G401.6 (cell line): ENCODE measurements around the gene GOLPH3L.
A peak's percentile ranks its signal among the peaks of the same experiment; 100 is the strongest.
"Not testable (repeated sequence)": the region's sequence is repeated elsewhere in the genome, so short reads cannot be mapped to it uniquely, and the experiment has no call there.

Experiments
- FAIRE-seq: peaks from 2 replicates; lab custom pipeline; 2012; peaks lifted over from hg19 to GRCh38; lab: Jason Lieb, UNC

GOLPH3L gene

GRCh38 chr1:150696995-150697927 lies at the start of gene GOLPH3L:
Gene GOLPH3L (minus strand): TSS chr1:150697154. CDS start chr1:150694838, 2,316 bp downstream.
- peak; percentile 100 for FAIRE-seq

GRCh38 chr1:150730130-150730721 lies 33.3 kb upstream of the GOLPH3L start:
- no peak for FAIRE-seq

- no peak for FAIRE-seq
These were observed 27.4 kb upstream of the GOLPH3L start for GRCh38 chr1:150724336-150724735.

- no peak for FAIRE-seq
These were observed 23.7 kb upstream of the GOLPH3L start, which contains the start of gene HORMAD1 for GRCh38 chr1:150720703-150721102. Gene HORMAD1 (minus strand): TSS chr1:150720895. CDS start chr1:150719505, 1,390 bp downstream.

GRCh38 chr1:150720098-150720497 lies 23.1 kb upstream of the GOLPH3L start:
- no peak for FAIRE-seq

- FAIRE-seq: no peak
These were observed 21.4 kb upstream of the GOLPH3L start for GRCh38 chr1:150718225-150718891.

GRCh38 chr1:150709031-150709430 lies 12.1 kb upstream of the GOLPH3L start:
- not testable (repeated sequence) for FAIRE-seq

GRCh38 chr1:150708595-150708994 lies 11.6 kb upstream of the GOLPH3L start:
- FAIRE-seq: no peak

GRCh38 chr1:150706091-150706490 lies 9.1 kb upstream of the GOLPH3L start:
- no peak for FAIRE-seq

- no peak for FAIRE-seq
These were observed 6.5 kb upstream of the GOLPH3L start for GRCh38 chr1:150703427-150703826.

GRCh38 chr1:150696590-150696989 lies 364 bp downstream of the GOLPH3L start:
- no peak for FAIRE-seq

GRCh38 chr1:150696162-150696561 lies 792 bp downstream of the GOLPH3L start:
- no peak for FAIRE-seq

- peak; percentile 36 for FAIRE-seq
These were observed 1.4 kb downstream of the GOLPH3L start for GRCh38 chr1:150695561-150695960.

GRCh38 chr1:150692720-150693119 lies 4.2 kb downstream of the GOLPH3L start:
- no peak for FAIRE-seq

- FAIRE-seq: no peak
These were observed 8.2 kb downstream of the GOLPH3L start for GRCh38 chr1:150688763-150689162.

GRCh38 chr1:150686275-150686674 lies 10.7 kb downstream of the GOLPH3L start:
- FAIRE-seq: no peak

- no peak for FAIRE-seq
These were observed 13.0 kb downstream of the GOLPH3L start for GRCh38 chr1:150683914-150684313.

GRCh38 chr1:150678988-150679387 lies 18.0 kb downstream of the GOLPH3L start:
- FAIRE-seq: no peak

GRCh38 chr1:150674881-150675280 lies 22.1 kb downstream of the GOLPH3L start:
- no peak for FAIRE-seq

GRCh38 chr1:150663321-150663720 lies 33.6 kb downstream of the GOLPH3L start:
- no peak for FAIRE-seq

- FAIRE-seq: no peak
These were observed 34.1 kb downstream of the GOLPH3L start for GRCh38 chr1:150662811-150663210.

GRCh38 chr1:150661156-150661555 lies 35.8 kb downstream of the GOLPH3L start:
- FAIRE-seq: no peak

- no peak for FAIRE-seq
These were observed 36.4 kb downstream of the GOLPH3L start for GRCh38 chr1:150660584-150660983.
